H1 (cell line): ENCODE measurements around the gene ZNF576. TPM values are rescaled to one million over a fixed set of nuclear protein-coding genes. Genes with fewer than 3 reads are reported as not detected.

Experiments used
- CTCF ChIA-PET: fragments of 300-600 bp; sonication (Branson Sonifier 250); formaldehyde crosslinking; loops from one replicate; lab custom pipeline; 2021; ENCODE audit not compliant: partially characterized antibody; lab: Charles Lee
- POLR2A ChIA-PET: fragments of 300-600 bp; sonication (Branson Sonifier 250); formaldehyde crosslinking; loops from one replicate; lab custom pipeline; 2021; ENCODE audit warnings: inconsistent platforms; ENCODE audit not compliant: partially characterized antibody; lab: Charles Lee
- DNase-seq, 2 experiments: peaks; one replicate each; pipeline versions ENCODE4 v3.0.0 to v3.0.0-alpha.2; 2010 to 2022; ENCODE audit warnings: low spot score in 2 of 2, low read depth in 1 of 2, mixed read lengths in 1 of 2
- FAIRE-seq: peaks from 2 replicates; lab custom pipeline; 2011; peaks lifted over from hg19 to GRCh38; lab: Jason Lieb, UNC
- H2AFZ ChIP-seq: 2 replicates; pipeline ENCODE4 v1.8.1; 2012; ENCODE audit warnings: low read length, inconsistent platforms
- H2AK5ac ChIP-seq: 2 replicates; pipeline ENCODE4 v1.6.1; 2013; ENCODE audit warnings: low read depth, low read length
- H2BK120ac ChIP-seq: replicated peaks from 2 replicates; pipeline ENCODE3; 2013; ENCODE audit warnings: low read depth, low read length, inconsistent platforms
- H2BK12ac ChIP-seq: 2 replicates; pipeline ENCODE4 v1.6.1; 2013; ENCODE audit warnings: low read depth, low read length
- H2BK15ac ChIP-seq: 2 replicates; pipeline ENCODE4 v1.6.1; 2013; ENCODE audit warnings: low read length
- H2BK20ac ChIP-seq: 2 replicates; pipeline ENCODE4 v1.6.1; 2013; ENCODE audit warnings: low read length
- H2BK5ac ChIP-seq: 2 replicates; pipeline ENCODE4 v1.6.1; 2013; ENCODE audit warnings: low read depth, low read length
- H3K14ac ChIP-seq: 2 replicates; pipeline ENCODE4 v1.6.1; 2013; ENCODE audit warnings: inconsistent platforms; ENCODE audit not compliant: insufficient read length
- H3K18ac ChIP-seq: 2 replicates; pipeline ENCODE4 v1.6.1; 2013; ENCODE audit warnings: low read length; ENCODE audit errors: extremely low read depth
- H3K23ac ChIP-seq: 2 replicates; pipeline ENCODE4 v1.6.1; 2013; ENCODE audit warnings: inconsistent platforms; ENCODE audit not compliant: insufficient read length
- H3K23me2 ChIP-seq: 2 replicates; pipeline ENCODE4 v1.6.1; 2013; ENCODE audit warnings: low read depth, low read length
- H3K27ac ChIP-seq: 2 replicates; pipeline ENCODE4 v1.6.1; 2011; ENCODE audit warnings: low read depth, low read length, inconsistent platforms
- H3K27me3 ChIP-seq, 4 experiments: replicated peaks in 1 of 4; 1 replicate in 1 of 4; 2 replicates in 3 of 4; pipeline versions ENCODE4 v1.6.1 to v1.8.1; 2011 to 2013; ENCODE audit warnings: low read length in 3 of 4, mild to moderate bottlenecking in 3 of 4, inconsistent platforms in 2 of 4, mixed read lengths in 2 of 4, moderate library complexity in 1 of 4; ENCODE audit not compliant: control insufficient read depth in 3 of 4, insufficient read depth in 3 of 4; ENCODE audit errors: extremely low read depth in 1 of 4
- H3K36me3 ChIP-seq, 4 experiments: 2 replicates each; pipeline versions ENCODE4 v1.6.1 to v1.8.1; 2011 to 2013; ENCODE audit warnings: mild to moderate bottlenecking in 4 of 4, low read length in 3 of 4, moderate library complexity in 2 of 4, control low read depth in 1 of 4, inconsistent platforms in 1 of 4; ENCODE audit not compliant: insufficient read depth in 4 of 4, control insufficient read depth in 2 of 4
- H3K4ac ChIP-seq: replicated peaks from 2 replicates; pipeline ENCODE3; 2013; ENCODE audit warnings: low read length, low read depth, mixed read lengths, inconsistent platforms; ENCODE audit not compliant: insufficient read length
- H3K4me1 ChIP-seq, 4 experiments: replicated peaks in 1 of 4; 1 replicate in 1 of 4; 2 replicates in 3 of 4; pipeline versions ENCODE4 v1.6.1 to v1.8.1; 2011 to 2013; ENCODE audit warnings: low read length in 3 of 4, inconsistent platforms in 2 of 4, mixed read lengths in 1 of 4; ENCODE audit not compliant: insufficient read depth in 4 of 4, control insufficient read depth in 3 of 4
- H3K4me2 ChIP-seq, 2 experiments: 2 replicates each; pipeline versions ENCODE4 v1.6.1 to v1.8.1; 2011 to 2013; ENCODE audit warnings: low read depth in 2 of 2, low read length in 2 of 2, control low read depth in 1 of 2, inconsistent platforms in 1 of 2, mild to moderate bottlenecking in 1 of 2; ENCODE audit not compliant: insufficient read depth in 1 of 2
- H3K4me3 ChIP-seq, 4 experiments: fragments of 200-600, 300-600 bp in 1 of 4; sonication (generic), shearing (Covaris generic), sonication (Bioruptor Twin) in 1 of 4; 2 replicates each; pipeline versions ENCODE4 v1.5.1 to v1.8.1; 2011 to 2016; ENCODE audit warnings: low read length in 4 of 4, low read depth in 3 of 4, control low read depth in 2 of 4, inconsistent platforms in 2 of 4, mild to moderate bottlenecking in 2 of 4, mixed read lengths in 1 of 4, moderate library complexity in 1 of 4; ENCODE audit not compliant: insufficient read depth in 2 of 4; ENCODE audit errors: extremely low read depth in 1 of 4
- H3K56ac ChIP-seq: replicated peaks from 2 replicates; pipeline ENCODE3; 2013; ENCODE audit warnings: low read depth, mild to moderate bottlenecking, mixed read lengths, low read length, inconsistent platforms; ENCODE audit not compliant: insufficient read length
- H3K79me1 ChIP-seq: 2 replicates; pipeline ENCODE4 v1.6.1; 2013; ENCODE audit warnings: low read depth, low read length, control low read depth
- H3K79me2 ChIP-seq, 2 experiments: 2 replicates each; pipeline versions ENCODE4 v1.6.1 to v1.8.1; 2012 to 2013; ENCODE audit warnings: low read length in 2 of 2, mild to moderate bottlenecking in 2 of 2, inconsistent platforms in 1 of 2; ENCODE audit not compliant: insufficient read depth in 2 of 2, control insufficient read depth in 1 of 2
- H3K9ac ChIP-seq, 4 experiments: replicated peaks in 1 of 4; 1 replicate in 1 of 4; 2 replicates in 3 of 4; pipeline versions ENCODE4 v1.6.1 to v1.8.1; 2011 to 2013; ENCODE audit warnings: low read depth in 3 of 4, low read length in 3 of 4, control low read depth in 2 of 4, mild to moderate bottlenecking in 2 of 4, moderate library complexity in 2 of 4, inconsistent platforms in 1 of 4; ENCODE audit errors: extremely low read depth in 1 of 4
- H3K9me3 ChIP-seq, 2 experiments: 2 replicates each; pipeline versions ENCODE4 v1.6.1 to v1.8.1; 2012 to 2013; ENCODE audit warnings: mild to moderate bottlenecking in 2 of 2, moderate library complexity in 2 of 2, control low read depth in 1 of 2, inconsistent platforms in 1 of 2, low read depth in 1 of 2, low read length in 1 of 2, mixed read lengths in 1 of 2; ENCODE audit not compliant: insufficient read depth in 2 of 2
- H4K20me1 ChIP-seq, 2 experiments: replicated peaks in 1 of 2; 2 replicates each; pipeline versions ENCODE3 to v1.8.1; 2011 to 2013; ENCODE audit warnings: inconsistent platforms in 2 of 2, low read length in 2 of 2, mild to moderate bottlenecking in 1 of 2; ENCODE audit not compliant: insufficient read depth in 2 of 2, control insufficient read depth in 1 of 2
- H4K5ac ChIP-seq: 2 replicates; pipeline ENCODE4 v1.6.1; 2013; ENCODE audit warnings: low read length, low read depth, mixed read lengths, inconsistent platforms; ENCODE audit not compliant: insufficient read length
- H4K8ac ChIP-seq: 2 replicates; pipeline ENCODE4 v1.8.0; 2013; ENCODE audit warnings: mild to moderate bottlenecking, moderate library complexity, low read length, inconsistent platforms; ENCODE audit not compliant: insufficient read depth; ENCODE audit errors: extremely low read depth
- H4K91ac ChIP-seq: replicated peaks from 2 replicates; pipeline ENCODE3; 2013; ENCODE audit warnings: low read length, mixed read lengths, inconsistent platforms; ENCODE audit not compliant: insufficient read length
- SRF ChIP-seq: IDR thresholded peaks from 2 replicates; pipeline ENCODE4 v1.6.1; 2011; ENCODE audit warnings: mild to moderate bottlenecking, low read depth, low read length, moderate library complexity
- TAF7 ChIP-seq: optimal IDR thresholded peaks from 2 replicates; pipeline ENCODE3; 2011; ENCODE audit warnings: low read depth, mild to moderate bottlenecking, inconsistent platforms, low read length, moderate library complexity, borderline replicate concordance
- TEAD4 ChIP-seq: IDR thresholded peaks from 2 replicates; pipeline ENCODE4 v1.6.1; 2012; ENCODE audit warnings: low read depth, low read length, inconsistent platforms, mixed read lengths
- WGBS, 2 experiments: shearing (Covaris generic) in 1 of 2; methylation state at CpG; one replicate each; pipeline versions ENCODE4 v1.1.6 to v1.1.7; 2013 to 2015; ENCODE audit warnings: low lambda C conversion rate in 2 of 2, mixed read lengths in 2 of 2, inconsistent platforms in 1 of 2, low coverage in 1 of 2, missing lambda C conversion rate in 1 of 2; ENCODE audit not compliant: insufficient replicate concordance in 2 of 2, insufficient coverage in 1 of 2, insufficient read length in 1 of 2; ENCODE audit errors: extremely low coverage in 1 of 2, missing lambda C conversion rate in 1 of 2; 5-methylcytosine and 5-hydroxymethylcytosine counted together
- long read RNA-seq, 2 experiments: library from RNA in 1 of 2; library from capped mRNA in 1 of 2; stranded (forward); transcript quantifications; one replicate each; pipeline ENCODE4 v2.0.0, GENCODE V29; 2021; ENCODE audit warnings: inconsistent platforms in 1 of 2
- polyA minus RNA-seq, 3 experiments: library from RNA; depleted of rRNA, polyadenylated mRNA; stranded (reverse); fragments of >200 nt; gene quantifications; 1 replicate in 2 of 3; 2 replicates in 1 of 3; pipeline ENCODE4 v1.2.3, GENCODE V29; 2011
- polyA plus RNA-seq, 7 experiments: library from polyadenylated mRNA; depleted of rRNA in 3 of 7; stranded (reverse) in 5 of 7; unstranded in 2 of 7; fragments of >200 nt in 5 of 7; fragments of 200-250 nt in 2 of 7; gene quantifications; 1 replicate in 5 of 7; 2 replicates in 1 of 7; 4 replicates in 1 of 7; pipeline versions ENCODE4 v1.2.1 to v1.2.3, GENCODE V29; 2011 to 2013; ENCODE audit warnings: missing spikeins in 2 of 7, mixed read lengths in 2 of 7
- total RNA-seq: library from RNA; stranded (reverse); fragmentation: NEBNext Ultra II Directional; extraction: Animal tissue kit (Norgen Biotek cat#: 25700); gene quantifications from 2 replicates; pipeline ENCODE4 v1.2.1, GENCODE V29; 2021

The ZNF576 gene, protein sequence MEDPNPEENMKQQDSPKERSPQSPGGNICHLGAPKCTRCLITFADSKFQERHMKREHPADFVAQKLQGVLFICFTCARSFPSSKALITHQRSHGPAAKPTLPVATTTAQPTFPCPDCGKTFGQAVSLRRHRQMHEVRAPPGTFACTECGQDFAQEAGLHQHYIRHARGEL
- total RNA-seq (13.6 and 14.7 TPM in 2 replicates), polyA plus RNA-seq (2011; rRNA removed) (32.4 and 35.9 TPM in 2 replicates), polyA minus RNA-seq (2011; rRNA and poly(A)+ RNA removed) (10.6 and 11.2 TPM in 2 replicates)
- polyA plus RNA-seq (2011; cell fraction: cytosol; rRNA removed): 22.3 TPM
- polyA plus RNA-seq (2011; cell fraction: nucleus; rRNA removed): 19.5 TPM
- polyA plus RNA-seq (2012, experiment 1 of 2): 11.7 to 16.0 TPM (median 13.6 TPM) in 4 replicates
- 18.5 TPM for polyA plus RNA-seq (2012, experiment 2 of 2)
- 17.0 TPM for polyA plus RNA-seq (2013, experiment 1 of 2)
- 17.1 TPM for polyA plus RNA-seq (2013, experiment 2 of 2)
- polyA minus RNA-seq (2011; cell fraction: cytosol; rRNA and poly(A)+ RNA removed): 4.4 TPM
- polyA minus RNA-seq (2011; cell fraction: nucleus; rRNA and poly(A)+ RNA removed): 11.5 TPM
- long read RNA-seq, experiment 1, partial matches to known transcripts: 1 of 9 reads
- long read RNA-seq, experiment 1, other reads (novel, unspliced or antisense): 0 of 9 reads
- long read RNA-seq, experiment 2, transcript ZNF576-201 (3 exons, 2,566 nt): major isoform, 9 of 14 reads
- long read RNA-seq, experiment 2, partial matches to known transcripts: 0 of 14 reads
- long read RNA-seq, experiment 2, other reads (novel, unspliced or antisense): 0 of 14 reads

DNA sequence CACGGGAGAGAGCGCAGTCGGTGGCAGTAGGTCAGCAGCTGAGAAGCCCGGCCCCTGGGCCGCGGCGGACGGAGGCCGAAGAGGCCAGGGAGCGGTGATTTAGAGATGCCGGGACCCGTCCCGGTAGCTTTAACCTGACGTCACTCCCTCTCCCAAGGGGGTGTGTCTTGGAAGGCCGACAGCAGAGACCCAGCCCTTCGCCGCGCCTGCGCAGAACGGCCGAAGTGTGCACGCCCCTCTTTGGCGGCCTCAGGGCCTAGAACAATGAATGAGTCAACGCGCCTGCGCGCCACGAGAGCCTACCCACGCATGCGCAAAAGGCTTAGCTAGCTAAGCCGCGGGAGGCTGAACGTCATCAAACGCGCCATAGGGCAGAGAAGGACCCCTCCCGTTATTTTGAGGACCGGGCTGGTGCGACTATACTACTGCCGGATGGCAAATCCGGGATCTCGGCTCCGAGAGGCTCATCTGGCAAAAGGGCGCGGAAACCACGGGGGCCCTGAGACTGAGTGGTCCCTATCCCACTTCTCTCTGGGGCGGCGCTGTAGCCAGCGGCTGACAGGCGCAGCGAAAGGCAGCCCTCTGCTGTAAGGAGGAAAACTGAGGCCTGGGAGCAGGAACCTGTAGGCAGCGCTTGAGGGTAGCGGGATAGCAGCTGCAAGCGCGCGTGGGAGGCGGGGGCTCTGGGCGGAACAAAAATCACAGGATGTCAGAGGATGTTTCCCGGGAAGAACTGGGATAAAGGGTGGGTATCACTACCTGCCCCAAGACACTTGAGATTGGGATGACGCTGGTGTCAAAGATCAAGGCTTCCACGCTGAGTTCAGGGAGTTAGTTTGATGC, at the start of gene ZNF576, which contains the start of gene IRGQ:
ZNF576 (plus strand) TSS at position 597 of the 843 bp plus-strand sequence. CDS start 514 bp downstream, outside the sequence.
IRGQ (minus strand) TSS at position 136 of the 843 bp plus-strand sequence. CDS start 796 bp downstream, outside the sequence.
- peak; percentile 100 for DNase-seq
- Histone ChIP-seq H3K23ac (no peak within 1 kb of the TSS), H4K20me1 (peaks cover 0 to 3% of the 10 kb centered on the region in 2 experiments), H2AFZ (peak within 1 kb of the TSS; percentile 93; the same call in 1 of the 2 replicates), H3K23me2 (peaks cover 16% of the 10 kb centered on the region; the same call in 1 of the 2 replicates), H3K4me3 (peak within 1 kb of the TSS; percentile 79 to 90 (median 86)), H3K56ac (peak within 1 kb of the TSS; percentile 56), H3K18ac (peak within 1 kb of the TSS; percentile 78), H3K27me3 (no peaks in the 10 kb centered on the region), H3K4ac (no peak within 1 kb of the TSS), H2BK120ac (no peak within 1 kb of the TSS), H3K9me3 (no peaks in the 10 kb centered on the region), H4K91ac (no peak within 1 kb of the TSS), H2BK5ac (peak within 1 kb of the TSS; percentile 90), H3K4me2 (peak within 1 kb of the TSS; percentile 89 to 98), H2BK15ac (peak within 1 kb of the TSS; percentile 63; the same call in 1 of the 2 replicates), H4K8ac (peak within 1 kb of the TSS; percentile 97), H3K27ac (peak within 1 kb of the TSS; percentile 97), H3K79me1 (peaks cover 7% of the 10 kb centered on the region), H3K9ac (peak within 1 kb of the TSS; percentile 60 to 94 (median 86)), H3K79me2 (peaks cover 5 to 20% of the 10 kb centered on the region in 2 experiments), H4K5ac (peak within 1 kb of the TSS; percentile 77), H2AK5ac (peak within 1 kb of the TSS; percentile 61; the same call in 1 of the 2 replicates), H3K4me1 (peaks cover 2 to 6% (median 3%) of the 10 kb centered on the region in 4 experiments; a peak in 6 of 7 replicates), H3K36me3 (peaks cover 5 to 21% (median 12%) of the 10 kb centered on the region in 4 experiments; a peak in 6 of 8 replicates), H3K14ac (no peak within 1 kb of the TSS), H2BK20ac (no peak within 1 kb of the TSS), H2BK12ac (no peak within 1 kb of the TSS; the same call in 1 of the 2 replicates)
- ChIA-PET POLR2A (interaction anchor here (0.8 to 3.9 kb wide), 15 partner anchors 10 to 72 kb away, joined by 3 to 36 read pairs (median 4); partner anchors contain the start of genes PINLYP, XRCC1 and ZNF575), CTCF (interaction anchor here (0.6 to 6.5 kb wide), 14 partner anchors 9 to 285 kb away, joined by 3 to 92 read pairs (median 17); partner anchors contain the start of genes ETHE1 and ZNF575)
- 1% methylated on average over 60 of the region's 60 CpGs; no CpG with 5 or more reads in 1 of the 2 experiments for WGBS, 2 experiments
- peak; percentile 89 for FAIRE-seq
- no peak for TF ChIP-seq TEAD4
- TF ChIP-seq TAF7: peak; percentile 45
- peak; percentile 62 for TF ChIP-seq SRF
